GM10847 (cell line): Measurements from ENCODE around the gene GPATCH8.
A peak's percentile ranks its signal among the peaks of the same experiment; 100 is the strongest.

Experiments used
- POLR2A ChIP-seq: IDR thresholded peaks from 2 replicates; pipeline ENCODE4 v1.6.1; 2011; ENCODE audit not compliant: insufficient read length; ENCODE audit errors: extremely low read depth

GPATCH8 gene

DNA sequence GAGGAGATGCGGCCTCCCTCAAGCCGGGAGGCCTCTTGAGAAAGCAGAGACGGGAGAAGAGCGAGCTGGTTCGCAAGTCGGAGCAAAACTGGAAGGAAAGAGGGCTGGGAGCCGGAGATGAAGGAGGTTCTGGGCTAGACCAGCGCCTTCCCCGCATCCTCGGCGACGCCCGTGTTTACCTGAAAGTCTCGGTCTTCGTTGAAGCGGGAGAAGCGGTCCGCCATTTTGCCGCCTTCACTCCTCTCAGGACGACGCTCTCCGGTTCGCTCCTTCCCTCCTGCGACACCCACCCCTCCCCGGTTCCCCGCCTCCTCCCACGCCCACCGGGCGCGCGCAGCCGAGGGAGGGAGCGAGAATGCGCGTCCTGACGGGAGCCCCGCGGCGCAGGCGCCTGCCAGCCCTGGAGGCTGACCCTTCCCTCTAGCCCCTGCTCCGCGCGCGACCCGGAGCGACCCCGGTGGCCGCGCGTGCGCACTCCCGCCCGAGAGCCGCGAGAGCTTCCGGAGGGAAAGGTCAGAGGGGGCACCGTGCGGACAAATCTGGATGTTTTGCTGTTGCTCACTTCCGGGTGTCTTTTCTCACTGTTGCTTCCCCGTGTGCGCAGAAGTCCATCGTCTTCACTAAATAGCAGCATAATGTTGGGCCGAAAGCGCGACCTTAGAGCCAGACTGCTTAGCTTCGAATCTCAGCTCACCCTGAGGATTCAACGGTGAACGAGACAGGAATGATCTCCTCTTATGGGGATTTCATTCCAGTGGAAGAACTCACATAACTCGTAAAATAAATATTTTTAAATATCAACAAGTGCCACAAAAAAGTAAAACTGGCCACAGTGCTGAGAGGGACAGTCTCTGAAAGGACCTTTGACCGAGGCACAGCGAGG lies at the start of gene GPATCH8:
GPATCH8 (minus strand) TSS at position 260 of the 883 bp plus-strand sequence; CDS start at position 224, 36 bp downstream.
- TF ChIP-seq POLR2A: peak; percentile 64

DNA sequence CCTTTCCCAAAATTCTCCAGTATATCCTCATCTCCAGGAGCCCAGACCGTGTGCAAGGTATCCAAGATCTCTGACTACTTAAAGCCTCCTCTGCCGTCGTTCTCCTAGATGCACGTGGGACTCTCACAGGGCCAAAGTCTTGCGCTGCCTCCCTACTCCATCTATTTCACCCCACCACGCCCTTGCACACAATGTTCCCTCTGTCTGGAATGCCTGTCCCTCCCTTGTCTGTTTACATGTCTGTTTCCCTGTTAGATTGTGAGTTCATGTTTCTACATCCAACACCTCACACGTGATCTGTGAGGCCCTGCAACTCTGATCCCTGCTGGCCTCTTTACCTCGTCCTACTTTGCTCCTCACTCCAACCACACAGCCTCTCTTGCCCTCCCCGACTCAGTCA lies 49.2 kb upstream of the GPATCH8 start:
- no peak for TF ChIP-seq POLR2A

DNA sequence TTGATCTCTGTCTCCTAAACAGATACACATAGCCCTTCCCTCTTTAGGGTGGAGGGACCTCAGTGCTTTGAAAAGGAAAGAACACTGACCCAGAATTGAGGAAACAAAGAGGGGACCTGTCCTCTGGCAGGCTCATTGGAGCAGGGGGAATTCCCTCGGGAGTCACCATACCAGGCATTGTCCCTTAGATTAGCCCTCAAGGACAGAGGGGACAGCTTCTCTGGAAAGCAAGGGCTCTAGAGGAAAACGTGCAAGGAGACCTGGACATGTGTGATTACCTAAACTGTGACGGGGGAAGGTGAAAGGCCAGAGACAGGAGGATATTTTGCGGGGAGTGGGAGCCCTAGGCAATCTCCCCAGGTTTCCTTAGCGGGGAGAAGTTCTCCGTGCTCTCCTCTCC lies 46.5 kb upstream of the GPATCH8 start:
- no peak for TF ChIP-seq POLR2A

DNA sequence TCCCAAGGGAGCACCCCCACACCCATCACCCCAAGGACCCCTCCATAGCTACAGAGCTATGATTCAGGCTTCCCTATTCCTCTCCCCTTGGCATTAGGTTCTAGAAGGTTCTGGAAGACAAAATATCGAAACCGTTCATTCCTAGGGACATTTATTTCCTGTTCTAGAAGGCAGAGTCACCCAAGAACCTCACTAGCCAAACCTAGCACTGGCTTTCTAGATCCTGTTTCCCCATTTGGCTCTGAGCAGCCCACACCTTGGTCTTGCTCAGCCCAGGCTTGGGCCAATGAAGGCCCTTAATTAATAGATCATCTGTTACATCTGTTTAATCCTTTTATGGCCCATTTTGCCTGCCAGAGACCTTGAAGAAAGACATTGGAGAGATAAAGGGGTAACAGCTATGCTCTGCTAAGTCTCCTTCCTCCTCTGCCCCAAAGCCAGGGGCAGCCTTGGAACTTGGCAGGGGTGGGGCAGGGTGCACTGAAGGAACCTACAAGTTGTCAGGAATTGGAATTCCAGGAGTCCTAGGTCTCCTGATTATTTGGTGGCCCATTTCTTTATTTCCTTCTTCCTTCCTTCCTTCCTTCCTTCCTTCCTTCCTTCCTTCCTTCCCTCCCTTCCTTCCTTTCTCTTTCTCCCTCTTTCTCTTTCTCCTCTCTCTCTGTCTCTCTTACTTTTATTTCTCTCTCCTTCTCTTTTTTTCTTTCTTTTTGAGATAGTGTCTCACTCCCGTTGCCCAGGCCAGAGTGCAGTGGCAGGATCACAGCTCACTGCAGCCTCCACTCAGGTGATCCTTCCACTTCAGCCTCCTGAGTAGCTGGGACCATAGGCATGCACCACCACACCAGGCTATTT lies 45.4 kb upstream of the GPATCH8 start:
- no peak for TF ChIP-seq POLR2A

DNA sequence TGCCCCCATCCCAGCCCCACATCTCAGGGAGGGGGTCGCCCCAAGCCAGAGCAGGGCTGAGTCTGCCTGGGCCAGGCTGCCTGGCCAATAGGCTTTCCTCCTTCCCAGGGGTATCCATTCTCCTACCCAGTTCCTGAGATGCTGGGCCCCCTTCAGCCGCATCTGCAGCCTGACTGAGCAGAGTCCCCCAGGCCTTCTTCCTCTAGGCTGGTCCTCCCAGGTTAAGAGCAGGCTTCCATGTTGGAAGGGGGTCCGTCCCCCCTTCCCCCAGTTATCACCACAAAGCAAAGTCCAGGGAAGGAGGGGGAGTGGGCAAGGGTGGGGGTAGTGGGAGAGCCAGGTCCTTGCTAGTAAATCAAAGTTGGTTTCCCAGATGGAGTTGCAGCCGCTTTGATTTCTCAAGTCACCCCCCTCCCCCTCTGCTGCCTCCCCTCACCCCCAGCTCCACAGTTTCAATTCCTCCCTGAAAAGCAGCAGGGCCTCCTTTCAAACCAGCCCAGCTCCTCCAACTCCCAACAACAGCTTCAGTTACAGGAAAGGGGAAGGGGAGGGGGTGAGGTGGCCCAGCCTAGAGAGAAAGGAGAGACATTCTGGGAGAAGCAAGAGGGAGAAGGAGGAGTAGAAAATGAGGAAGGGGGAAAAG lies 44.5 kb upstream of the GPATCH8 start:
- no peak for TF ChIP-seq POLR2A

DNA sequence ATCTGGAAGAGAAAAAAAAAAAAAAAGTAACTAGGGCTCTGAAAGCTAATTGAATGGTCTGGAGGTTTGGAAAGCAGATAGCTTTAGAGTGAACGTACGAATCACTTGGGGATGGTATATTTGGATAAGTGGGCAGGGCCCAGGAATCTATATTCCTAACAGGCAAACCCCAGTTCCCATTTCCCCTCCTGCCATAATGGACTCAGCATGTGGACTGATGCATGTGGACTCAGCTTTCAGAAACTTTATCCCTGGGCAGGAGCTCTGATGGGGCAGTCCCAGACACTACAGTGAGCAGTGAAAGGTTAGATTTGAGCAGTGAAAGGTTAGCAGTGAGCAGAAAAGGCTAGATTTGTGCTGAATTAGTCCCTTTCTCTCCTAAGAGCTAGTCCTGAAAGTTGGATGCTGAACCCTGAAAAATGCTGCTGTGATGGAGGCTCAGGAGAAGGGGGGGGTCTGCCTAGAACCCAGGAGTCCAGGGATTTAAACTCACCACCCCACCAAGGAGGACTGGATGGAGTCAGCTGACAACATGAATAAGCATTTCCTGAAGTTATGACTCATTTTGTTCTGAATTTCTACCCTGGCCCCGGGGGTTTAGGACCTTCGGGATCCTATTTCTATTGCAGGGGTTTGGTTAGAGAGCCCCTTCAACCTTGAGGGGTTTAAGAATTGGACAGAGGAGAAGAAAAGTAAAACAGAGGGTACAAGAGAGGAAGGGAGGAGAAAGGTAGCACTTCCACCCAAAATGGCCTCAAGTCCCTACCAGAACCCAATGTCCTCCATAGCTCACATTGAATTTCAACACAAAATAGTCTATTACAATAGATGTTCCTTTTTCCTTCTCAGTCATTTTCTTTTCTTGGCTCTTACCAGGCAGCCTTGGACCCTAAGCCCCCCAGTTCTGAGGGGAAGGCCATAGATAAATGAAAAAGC lies 43.7 kb upstream of the GPATCH8 start:
- TF ChIP-seq POLR2A: no peak

DNA sequence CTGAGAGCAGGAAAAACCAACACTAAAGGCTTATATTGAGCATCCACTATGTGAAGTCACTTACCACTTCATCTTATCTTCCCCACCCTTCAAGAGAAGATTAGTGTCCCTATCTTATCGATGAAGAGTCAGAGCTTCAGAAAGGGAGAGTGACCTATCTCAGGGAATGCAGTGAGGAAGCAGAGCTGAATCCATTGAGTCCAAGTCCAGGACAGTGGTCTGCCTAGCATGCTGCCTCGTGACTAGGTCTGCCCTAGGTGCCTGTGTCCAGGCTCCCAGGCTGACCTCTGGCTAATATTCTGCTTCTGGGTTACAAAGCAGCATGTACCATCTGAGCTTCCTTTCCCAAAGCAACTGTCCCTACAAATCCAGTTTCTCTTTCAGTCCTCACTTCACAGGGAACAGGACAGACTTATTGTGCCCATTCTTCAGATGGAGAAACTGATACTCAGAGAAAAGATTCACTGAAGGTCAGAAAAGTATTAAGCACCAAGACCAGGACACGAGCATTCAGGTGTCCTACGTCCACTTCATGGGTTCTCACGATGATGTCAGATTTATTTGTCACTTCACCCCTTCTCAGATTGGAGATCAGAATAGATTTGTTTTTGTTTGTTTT lies 40.8 kb upstream of the GPATCH8 start:
- no peak for TF ChIP-seq POLR2A

DNA sequence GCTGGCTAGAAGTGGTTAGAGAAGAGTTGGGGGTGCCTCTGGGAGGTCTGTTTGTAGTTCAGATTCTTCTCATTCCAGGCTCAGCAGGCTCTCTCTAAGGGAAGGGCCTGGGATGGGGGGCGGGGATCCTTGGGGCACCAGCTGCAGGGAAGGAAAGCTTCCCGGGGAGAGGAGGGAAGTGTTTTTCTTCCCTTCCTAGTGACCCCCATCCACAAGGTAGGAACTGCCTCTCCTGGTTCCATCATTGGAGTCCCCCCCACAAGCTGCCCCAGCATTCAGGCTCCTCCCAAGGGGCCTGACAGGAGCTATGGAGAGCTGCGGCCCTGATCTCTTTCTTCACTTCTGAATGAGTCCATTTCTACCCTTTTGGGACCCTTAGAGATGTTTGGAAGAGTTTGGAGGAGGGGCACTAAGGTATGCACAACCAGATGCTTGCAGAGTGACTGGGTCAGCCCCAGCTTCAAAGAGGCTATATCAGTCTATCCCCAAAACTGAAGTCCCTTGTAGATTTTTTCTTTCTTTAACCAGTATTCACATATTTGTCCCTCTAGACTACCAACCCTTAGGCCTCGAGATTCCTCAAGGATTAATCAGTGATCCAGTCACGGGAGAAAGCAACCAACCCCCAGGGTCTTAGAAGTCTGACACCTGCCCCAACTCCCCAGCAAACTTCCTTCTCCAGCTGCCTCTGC lies 40.2 kb upstream of the GPATCH8 start:
- TF ChIP-seq POLR2A: no peak

DNA sequence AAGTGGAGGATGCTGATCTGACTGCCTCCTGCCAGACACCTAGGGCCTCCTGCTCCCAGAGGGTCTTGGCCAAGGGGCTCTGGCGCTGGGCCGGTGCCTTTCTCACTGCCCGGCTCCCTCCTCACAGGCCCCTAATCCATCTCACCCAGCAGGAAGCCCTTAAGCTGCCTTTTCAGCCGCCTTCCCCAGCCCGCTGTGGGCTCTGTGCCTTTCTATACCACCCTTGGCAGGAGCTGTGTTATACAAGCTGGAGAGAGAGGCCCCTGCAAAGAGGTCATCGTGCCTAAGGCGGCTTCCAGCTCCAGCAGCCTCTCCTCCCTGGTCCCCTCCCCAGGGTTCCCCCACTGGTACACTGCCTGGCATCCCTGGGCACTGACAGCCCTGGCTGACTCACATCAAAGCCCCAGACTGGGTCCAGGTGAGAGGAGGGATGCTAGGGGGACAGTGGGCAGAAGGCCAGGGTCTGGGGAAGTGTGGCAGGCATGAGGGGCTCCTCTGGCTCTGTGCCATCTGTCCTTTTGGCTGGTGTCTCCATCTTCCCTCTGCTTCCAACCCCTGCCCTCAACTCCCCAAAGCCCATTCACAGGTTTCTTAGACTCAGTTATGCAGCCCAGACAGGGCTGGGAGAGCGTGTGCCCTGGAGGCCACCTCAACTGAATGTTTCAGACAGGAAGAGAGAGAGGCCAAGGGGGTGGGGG lies 38.8 kb upstream of the GPATCH8 start:
- no peak for TF ChIP-seq POLR2A

DNA sequence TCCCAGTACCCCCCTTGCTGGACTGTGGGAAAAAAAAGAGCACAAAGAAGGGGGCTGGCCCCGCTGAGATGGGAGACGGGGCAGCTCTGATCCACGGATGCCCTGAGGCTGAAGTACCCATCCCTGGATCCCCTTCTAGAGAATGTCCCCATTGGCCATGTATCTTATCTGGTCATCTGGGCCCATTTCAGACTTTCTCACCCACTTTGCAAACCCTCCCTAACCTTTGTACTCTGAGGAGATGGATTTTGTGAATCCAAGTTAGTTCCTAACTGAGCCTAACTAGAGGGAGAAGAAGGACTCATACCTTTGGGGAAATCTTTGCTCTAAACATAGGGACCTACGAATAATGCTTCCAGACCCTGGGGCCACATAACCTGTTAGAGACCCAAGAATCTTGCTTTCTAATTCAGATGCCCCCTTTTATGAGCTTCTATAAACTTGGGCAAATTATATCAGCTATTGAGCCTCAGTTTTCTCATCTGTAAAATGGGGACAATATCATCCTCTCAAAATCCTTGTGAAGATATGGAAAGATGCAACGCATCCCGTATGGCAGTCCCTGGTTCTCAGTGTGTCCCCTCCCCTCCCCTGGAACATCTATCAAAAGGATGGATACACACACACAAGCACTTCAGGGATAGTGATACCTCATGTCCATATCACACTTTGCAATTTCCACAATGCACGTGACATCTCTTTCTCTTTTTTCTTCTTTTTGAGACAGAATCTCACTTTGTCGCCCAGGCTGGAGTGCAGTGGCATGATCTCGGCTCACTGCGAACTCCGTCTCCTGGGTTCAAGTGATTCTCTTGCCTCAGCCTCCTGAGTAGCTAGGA lies 37.3 kb upstream of the GPATCH8 start:
- no peak for TF ChIP-seq POLR2A

DNA sequence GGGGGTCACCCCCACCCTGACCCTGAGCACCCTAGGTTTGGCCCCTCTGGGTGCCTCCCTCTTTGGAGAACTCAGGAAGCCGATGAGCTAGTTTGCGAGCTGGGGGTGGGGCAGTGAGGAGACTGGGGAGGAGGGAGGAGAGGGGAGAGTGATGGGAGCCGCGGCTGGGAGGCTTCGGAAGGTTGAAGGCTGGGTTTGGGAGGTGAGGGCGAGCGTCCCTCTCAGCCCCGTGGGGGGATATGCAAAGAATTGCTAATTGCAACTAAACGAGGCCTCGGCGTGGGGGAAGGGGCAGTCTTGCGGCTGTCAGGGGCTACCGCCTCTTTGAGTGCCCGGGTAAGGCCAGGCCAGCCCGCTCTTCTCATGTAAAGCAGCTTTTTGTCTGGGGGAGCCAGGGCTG lies 36.5 kb upstream of the GPATCH8 start:
- no peak for TF ChIP-seq POLR2A
